ENCODE data around the gene RASD1.

- TF ChIP-seq CTCF (IDR thresholded peaks at IDR 0.05), result no peak
- no peak for TF ChIP-seq POLR2A (IDR thresholded peaks at IDR 0.05)
Observed at GRCh38 chr17:17523731-17524490, 27.7 kb upstream of the RASD1 start.
